Activated T-helper 2 cell treated with anti-CD3 and anti-CD28 coated beads, Interferon-gamma antibody, Interleukin-2, Interleukin-4, amounts not matched to agents 10 μg/mL and 5 μg/mL and 100 μg/mL, durations not matched to agents 14 hours and 24 hours and 36 hours (primary cell): ENCODE results near the gene ATP6V1E1. TPM values are rescaled to one million over a fixed set of nuclear protein-coding genes. Genes with fewer than 3 reads are reported as not detected.

Experiments
- DNase-seq: peaks from one replicate; pipeline ENCODE4 v3.0.0; 2021; ENCODE audit warnings: low spot score
- H3K27ac Mint-ChIP-seq: one replicate; pipeline ENCODE4 v1.8.0; 2021; ENCODE audit warnings: mixed read lengths
- H3K27me3 Mint-ChIP-seq: one replicate; pipeline ENCODE4 v1.8.0; 2021; ENCODE audit warnings: low read depth, mixed read lengths
- H3K36me3 Mint-ChIP-seq: one replicate; pipeline ENCODE4 v1.8.0; 2021; ENCODE audit warnings: low read depth, mixed read lengths
- H3K4me1 Mint-ChIP-seq: one replicate; pipeline ENCODE4 v1.8.0; 2021; ENCODE audit warnings: low read depth, mixed read lengths
- H3K4me3 Mint-ChIP-seq: one replicate; pipeline ENCODE4 v1.8.0; 2021; ENCODE audit warnings: low read depth, mild to moderate bottlenecking, moderate library complexity, mixed read lengths
- H3K9me3 Mint-ChIP-seq: one replicate; pipeline ENCODE4 v1.8.0; 2021; ENCODE audit warnings: mixed read lengths
- intact Hi-C: fragments of 100-400 bp; cut with micrococcal nuclease; formaldehyde crosslinking; loops from one replicate; pipeline ENCODE4 v1.15.1; 2023
- total RNA-seq: library from RNA; stranded (reverse); gene quantifications from 2 replicates; pipeline ENCODE4 v1.2.3, GENCODE V29; 2022

ATP6V1E1 gene
- total RNA-seq, 1 donor from 2014 or later = 113 TPM

GRCh38 chr22:17589810-17590375 lies 38.7 kb downstream of the ATP6V1E1 start:
- no peak overlapping the region for H3K4me3 Mint-ChIP-seq
- H3K4me1 Mint-ChIP-seq = no peaks in the 10 kb centered on the region
- no peaks in the 10 kb centered on the region for H3K9me3 Mint-ChIP-seq
- no peak for DNase-seq
- H3K27ac Mint-ChIP-seq = no peak overlapping the region
- H3K36me3 Mint-ChIP-seq = peaks cover 40% of the 10 kb centered on the region
- intact Hi-C loops = no loop called here
- no peaks in the 10 kb centered on the region for H3K27me3 Mint-ChIP-seq

GRCh38 chr22:17588606-17589005 lies 39.9 kb downstream of the ATP6V1E1 start:
- no peak for DNase-seq
- no peak overlapping the region for H3K4me3 Mint-ChIP-seq
- no peaks in the 10 kb centered on the region for H3K27me3 Mint-ChIP-seq
- H3K36me3 Mint-ChIP-seq = peaks cover 30% of the 10 kb centered on the region
- intact Hi-C loops = no loop called here
- no peaks in the 10 kb centered on the region for H3K4me1 Mint-ChIP-seq
- H3K27ac Mint-ChIP-seq = no peak overlapping the region
- H3K9me3 Mint-ChIP-seq = no peaks in the 10 kb centered on the region

- H3K27ac Mint-ChIP-seq = no peak overlapping the region
- intact Hi-C loops = no loop called here
- H3K9me3 Mint-ChIP-seq = no peaks in the 10 kb centered on the region
- no peaks in the 10 kb centered on the region for H3K4me1 Mint-ChIP-seq
- H3K36me3 Mint-ChIP-seq = peaks cover 25% of the 10 kb centered on the region
- H3K27me3 Mint-ChIP-seq = no peaks in the 10 kb centered on the region
- H3K4me3 Mint-ChIP-seq = no peak overlapping the region
- no peak for DNase-seq
Observed at GRCh38 chr22:17587629-17588028, 40.9 kb downstream of the ATP6V1E1 start.

GRCh38 chr22:17586831-17587440 lies 41.6 kb downstream of the ATP6V1E1 start:
- H3K27me3 Mint-ChIP-seq = no peaks in the 10 kb centered on the region
- intact Hi-C loops = no loop called here
- H3K4me3 Mint-ChIP-seq = no peak overlapping the region
- DNase-seq = no peak
- no peak overlapping the region for H3K27ac Mint-ChIP-seq
- H3K4me1 Mint-ChIP-seq = no peaks in the 10 kb centered on the region
- H3K9me3 Mint-ChIP-seq = no peaks in the 10 kb centered on the region
- H3K36me3 Mint-ChIP-seq = peaks cover 18% of the 10 kb centered on the region

GRCh38 chr22:17583151-17583550 lies 45.4 kb downstream of the ATP6V1E1 start:
- Mint-ChIP-seq H3K9me3 (no peaks in the 10 kb centered on the region), H3K4me1 (no peaks in the 10 kb centered on the region), H3K36me3 (no peaks in the 10 kb centered on the region), H3K4me3 (no peak overlapping the region), H3K27me3 (no peaks in the 10 kb centered on the region), H3K27ac (no peak overlapping the region)
- intact Hi-C loops = no loop called here
- no peak for DNase-seq

- intact Hi-C loops = no loop called here
- H3K9me3 Mint-ChIP-seq = no peaks in the 10 kb centered on the region
- H3K27ac Mint-ChIP-seq = no peak overlapping the region
Observed at GRCh38 chr22:17581631-17582030, 46.9 kb downstream of the ATP6V1E1 start.

GRCh38 chr22:17581056-17581455 lies 47.5 kb downstream of the ATP6V1E1 start:
- intact Hi-C loops = no loop called here
- H3K9me3 Mint-ChIP-seq = no peaks in the 10 kb centered on the region

More at GRCh38 chr22:17581631-17582030, 46.9 kb downstream of the ATP6V1E1 start:
- H3K4me1 Mint-ChIP-seq = no peaks in the 10 kb centered on the region
- H3K4me3 Mint-ChIP-seq = no peak overlapping the region
- no peaks in the 10 kb centered on the region for H3K36me3 Mint-ChIP-seq
- DNase-seq = no peak
- no peaks in the 10 kb centered on the region for H3K27me3 Mint-ChIP-seq

GRCh38 chr22:17580441-17581031 lies 48.0 kb downstream of the ATP6V1E1 start:
- intact Hi-C loops = no loop called here
- no peaks in the 10 kb centered on the region for H3K36me3 Mint-ChIP-seq
- H3K27ac Mint-ChIP-seq = no peak overlapping the region
- no peak overlapping the region for H3K4me3 Mint-ChIP-seq
- no peaks in the 10 kb centered on the region for H3K4me1 Mint-ChIP-seq
- no peaks in the 10 kb centered on the region for H3K9me3 Mint-ChIP-seq
- H3K27me3 Mint-ChIP-seq = no peaks in the 10 kb centered on the region
- no peak for DNase-seq

More at GRCh38 chr22:17581056-17581455, 47.5 kb downstream of the ATP6V1E1 start:
- Mint-ChIP-seq H3K4me3 (no peak overlapping the region), H3K27me3 (no peaks in the 10 kb centered on the region), H3K36me3 (no peaks in the 10 kb centered on the region), H3K4me1 (no peaks in the 10 kb centered on the region), H3K27ac (no peak overlapping the region)
- no peak for DNase-seq

- Mint-ChIP-seq H3K4me1 (no peaks in the 10 kb centered on the region), H3K9me3 (no peaks in the 10 kb centered on the region)
Observed at GRCh38 chr22:17579535-17579981, 49.0 kb downstream of the ATP6V1E1 start.

GRCh38 chr22:17578136-17578754 lies 50.3 kb downstream of the ATP6V1E1 start:
- Mint-ChIP-seq H3K9me3 (no peaks in the 10 kb centered on the region), H3K4me1 (no peaks in the 10 kb centered on the region), H3K4me3 (no peak overlapping the region), H3K27me3 (no peaks in the 10 kb centered on the region), H3K36me3 (no peaks in the 10 kb centered on the region), H3K27ac (no peak overlapping the region)
- DNase-seq = no peak
- intact Hi-C loops = no loop called here

More at GRCh38 chr22:17579535-17579981, 49.0 kb downstream of the ATP6V1E1 start:
- no peak for DNase-seq
- no peaks in the 10 kb centered on the region for H3K27me3 Mint-ChIP-seq
- no peak overlapping the region for H3K4me3 Mint-ChIP-seq
- intact Hi-C loops = no loop called here
- no peak overlapping the region for H3K27ac Mint-ChIP-seq
- H3K36me3 Mint-ChIP-seq = no peaks in the 10 kb centered on the region

- DNase-seq = no peak
- no peaks in the 10 kb centered on the region for H3K4me1 Mint-ChIP-seq
- H3K36me3 Mint-ChIP-seq = no peaks in the 10 kb centered on the region
- no peaks in the 10 kb centered on the region for H3K27me3 Mint-ChIP-seq
- H3K4me3 Mint-ChIP-seq = no peak overlapping the region
- intact Hi-C loops = no loop called here
- no peaks in the 10 kb centered on the region for H3K9me3 Mint-ChIP-seq
- no peak overlapping the region for H3K27ac Mint-ChIP-seq
Observed at GRCh38 chr22:17576470-17576869, 52.1 kb downstream of the ATP6V1E1 start.

GRCh38 chr22:17575681-17576080 lies 52.9 kb downstream of the ATP6V1E1 start:
- intact Hi-C loops = no loop called here
- H3K36me3 Mint-ChIP-seq = no peaks in the 10 kb centered on the region
- H3K4me3 Mint-ChIP-seq = no peak overlapping the region

GRCh38 chr22:17575151-17575550 lies 53.4 kb downstream of the ATP6V1E1 start:
- no peaks in the 10 kb centered on the region for H3K4me1 Mint-ChIP-seq
- no peak overlapping the region for H3K4me3 Mint-ChIP-seq
- H3K9me3 Mint-ChIP-seq = no peaks in the 10 kb centered on the region
- no peak for DNase-seq
- H3K27me3 Mint-ChIP-seq = no peaks in the 10 kb centered on the region
- H3K27ac Mint-ChIP-seq = no peak overlapping the region
- no peaks in the 10 kb centered on the region for H3K36me3 Mint-ChIP-seq
- intact Hi-C loops = no loop called here

More at GRCh38 chr22:17575681-17576080, 52.9 kb downstream of the ATP6V1E1 start:
- Mint-ChIP-seq H3K4me1 (no peaks in the 10 kb centered on the region), H3K27me3 (no peaks in the 10 kb centered on the region), H3K27ac (no peak overlapping the region), H3K9me3 (no peaks in the 10 kb centered on the region)
- no peak for DNase-seq
